Measurements from ENCODE around the gene CLDN4.
"Not testable (repeated sequence)": the region's sequence is repeated elsewhere in the genome, so short reads cannot be mapped to it uniquely, and the experiment has no call there.

The CLDN4 gene

GRCh38 chr7:73830681-73831583, at the start of gene CLDN4:
Gene CLDN4 (plus strand): TSS chr7:73830996. CDS start chr7:73831202, 206 bp downstream.
- no peak for DNase-seq (ENCODE audit: low read depth in 2 of 2)

GRCh38 chr7:73786588-73786987, 44.2 kb upstream of the CLDN4 start:
- no peak for DNase-seq (ENCODE audit: low read depth in 2 of 2)

GRCh38 chr7:73787786-73788048, 43.1 kb upstream of the CLDN4 start:
- DNase-seq (ENCODE audit: low read depth in 2 of 2) = not testable (repeated sequence)

- DNase-seq (ENCODE audit: low read depth in 2 of 2) = no peak
Observed at GRCh38 chr7:73789051-73789450, 41.7 kb upstream of the CLDN4 start.

GRCh38 chr7:73791170-73791690, 39.6 kb upstream of the CLDN4 start:
- DNase-seq (ENCODE audit: low read depth in 2 of 2) = not testable (repeated sequence)

GRCh38 chr7:73795188-73795587, 35.6 kb upstream of the CLDN4 start:
- not testable (repeated sequence) for DNase-seq (ENCODE audit: low read depth in 2 of 2)

GRCh38 chr7:73796656-73797055, 34.1 kb upstream of the CLDN4 start:
- DNase-seq (ENCODE audit: low read depth in 2 of 2) = not testable (repeated sequence)

- DNase-seq (ENCODE audit: low read depth in 2 of 2) = not testable (repeated sequence)
Observed at GRCh38 chr7:73797176-73797575, 33.6 kb upstream of the CLDN4 start.

- DNase-seq (ENCODE audit: low read depth in 2 of 2) = no peak
Observed at GRCh38 chr7:73799282-73800141, 31.3 kb upstream of the CLDN4 start.

- DNase-seq (ENCODE audit: low read depth in 2 of 2) = no peak
Observed at GRCh38 chr7:73801577-73801976, 29.2 kb upstream of the CLDN4 start.

- no peak for DNase-seq (ENCODE audit: low read depth in 2 of 2)
Observed at GRCh38 chr7:73802459-73802858, 28.3 kb upstream of the CLDN4 start.

GRCh38 chr7:73809467-73809951, 21.3 kb upstream of the CLDN4 start:
- no peak for DNase-seq (ENCODE audit: low read depth in 2 of 2)

GRCh38 chr7:73810998-73811360, 19.8 kb upstream of the CLDN4 start:
- DNase-seq (ENCODE audit: low read depth in 2 of 2) = no peak

- peak; percentile 16 to 53 for DNase-seq (ENCODE audit: low read depth in 2 of 2)
Observed at GRCh38 chr7:73811760-73812168, 19.0 kb upstream of the CLDN4 start.

GRCh38 chr7:73812996-73813395, 17.8 kb upstream of the CLDN4 start:
- DNase-seq (ENCODE audit: low read depth in 2 of 2) = no peak

- no peak for DNase-seq (ENCODE audit: low read depth in 2 of 2)
Observed at GRCh38 chr7:73815436-73815835, 15.4 kb upstream of the CLDN4 start.

GRCh38 chr7:73817121-73817520, 13.7 kb upstream of the CLDN4 start:
- no peak for DNase-seq (ENCODE audit: low read depth in 2 of 2)

GRCh38 chr7:73820013-73820412, 10.8 kb upstream of the CLDN4 start:
- DNase-seq (ENCODE audit: low read depth in 2 of 2) = no peak

GRCh38 chr7:73821597-73822285, 9.1 kb upstream of the CLDN4 start:
- DNase-seq (ENCODE audit: low read depth in 2 of 2) = not testable (repeated sequence)

- no peak for DNase-seq (ENCODE audit: low read depth in 2 of 2)
Observed at GRCh38 chr7:73822319-73823173, 8.2 kb upstream of the CLDN4 start.

- DNase-seq (ENCODE audit: low read depth in 2 of 2) = no peak
Observed at GRCh38 chr7:73823257-73823656, 7.5 kb upstream of the CLDN4 start.
